Naive thymus-derived CD4-positive, alpha-beta T cell (primary cell): ENCODE measurements around the gene NSG2. TPM values are rescaled to one million over a fixed set of nuclear protein-coding genes. Genes with fewer than 3 reads are reported as not detected.
"Not testable (repeated sequence)": the region's sequence is repeated elsewhere in the genome, so short reads cannot be mapped to it uniquely, and the experiment has no call there.

Experiments used
- ATAC-seq: fragments of 150-1000 bp; cut with Tn5 transposase; 2 replicates; pipeline ENCODE4 v1.10.0; 2021; ENCODE audit warnings: mild to moderate bottlenecking, moderate library complexity
- CTCF ChIA-PET: fragments of 350-600 bp; sonication (Branson Sonifier 250); formaldehyde crosslinking; loops from one replicate; lab custom pipeline; 2021; ENCODE audit warnings: antibody characterized with exemption; lab: Charles Lee
- POLR2A ChIA-PET: fragments of 350-600 bp; sonication (Branson Sonifier 250); formaldehyde crosslinking; loops from one replicate; lab custom pipeline; 2021; ENCODE audit warnings: antibody characterized with exemption, inconsistent platforms; lab: Charles Lee
- DNase-seq, 9 donors: peaks; one replicate each; pipeline versions ENCODE4 v3.0.0 to v3.0.0-alpha.2; 2020 to 2022; ENCODE audit warnings: mixed read lengths in 1 of 9
- H3K27ac ChIP-seq: one replicate; pipeline ENCODE4 v1.7.0; 2013; ENCODE audit warnings: mild to moderate bottlenecking, low read depth, low read length, moderate library complexity
- H3K27me3 ChIP-seq, 2 donors: one replicate each; pipeline ENCODE4 v1.7.0; 2013; ENCODE audit warnings: low read length in 2 of 2, mild to moderate bottlenecking in 2 of 2, moderate library complexity in 2 of 2; ENCODE audit not compliant: control insufficient read depth in 2 of 2, insufficient read depth in 2 of 2
- H3K36me3 ChIP-seq, 3 experiments: 1 replicate in 2 of 3; 2 replicates in 1 of 3; pipeline ENCODE4 v1.7.0; 2013; ENCODE audit warnings: low read length in 3 of 3, mild to moderate bottlenecking in 3 of 3, moderate library complexity in 1 of 3; ENCODE audit not compliant: insufficient read depth in 3 of 3, control insufficient read depth in 2 of 3
- H3K4me1 ChIP-seq, 2 donors: one replicate each; pipeline ENCODE4 v1.7.0; 2013; ENCODE audit warnings: low read length in 2 of 2, mild to moderate bottlenecking in 2 of 2, moderate library complexity in 1 of 2; ENCODE audit not compliant: control insufficient read depth in 2 of 2, insufficient read depth in 2 of 2
- H3K4me3 ChIP-seq: 2 replicates; pipeline ENCODE4 v1.7.0; 2013; ENCODE audit warnings: mild to moderate bottlenecking, low read length
- H3K9me3 ChIP-seq, 3 experiments: 1 replicate in 2 of 3; 2 replicates in 1 of 3; pipeline ENCODE4 v1.7.0; 2013; ENCODE audit warnings: low read length in 3 of 3; ENCODE audit not compliant: control insufficient read depth in 2 of 3
- H3K27ac Mint-ChIP-seq, 9 donors: one replicate each; pipeline ENCODE4 v1.8.0; 2020 to 2022; ENCODE audit warnings: mixed read lengths in 9 of 9, mild to moderate bottlenecking in 8 of 9, moderate library complexity in 5 of 9, inconsistent platforms in 2 of 9
- H3K27me3 Mint-ChIP-seq, 5 donors: one replicate each; pipeline ENCODE4 v1.8.0; 2021 to 2022; ENCODE audit warnings: mixed read lengths in 5 of 5, mild to moderate bottlenecking in 1 of 5
- H3K36me3 Mint-ChIP-seq, 5 donors: one replicate each; pipeline ENCODE4 v1.8.0; 2020 to 2022; ENCODE audit warnings: mixed read lengths in 5 of 5, mild to moderate bottlenecking in 3 of 5, inconsistent platforms in 1 of 5
- H3K4me1 Mint-ChIP-seq, 7 donors: one replicate each; pipeline ENCODE4 v1.8.0; 2020 to 2022; ENCODE audit warnings: mixed read lengths in 7 of 7, mild to moderate bottlenecking in 3 of 7, inconsistent platforms in 1 of 7
- H3K4me3 Mint-ChIP-seq, 10 donors: one replicate each; pipeline ENCODE4 v1.8.0; 2020 to 2022; ENCODE audit warnings: mild to moderate bottlenecking in 10 of 10, mixed read lengths in 10 of 10, moderate library complexity in 6 of 10, inconsistent platforms in 2 of 10
- H3K9me3 Mint-ChIP-seq, 11 donors: one replicate each; pipeline ENCODE4 v1.8.0; 2020 to 2022; ENCODE audit warnings: mixed read lengths in 11 of 11, mild to moderate bottlenecking in 4 of 11, inconsistent platforms in 1 of 11, moderate library complexity in 1 of 11
- intact Hi-C, 2 donors: fragments of 100-400 bp; cut with micrococcal nuclease; formaldehyde crosslinking; loops; one replicate each; pipeline ENCODE4 v1.15.1; 2023
- polyA plus RNA-seq, 2 donors: library from polyadenylated mRNA; unstranded; fragments of 300-500 nt; fragmentation: Illumina TruSeq; gene quantifications; one replicate each; pipeline ENCODE4 v1.2.3, GENCODE V29; 2021
- total RNA-seq, 6 experiments: library from RNA in 5 of 6; stranded (reverse) in 5 of 6; gene quantifications; 1 replicate in 5 of 6; 2 replicates in 1 of 6; pipeline ENCODE4 v1.2.3 and lab custom pipeline; 2021 to 2026

The NSG2 gene
- total and polyA plus RNA-seq, 7 experiments from 2014 or later, result not detected

DNA sequence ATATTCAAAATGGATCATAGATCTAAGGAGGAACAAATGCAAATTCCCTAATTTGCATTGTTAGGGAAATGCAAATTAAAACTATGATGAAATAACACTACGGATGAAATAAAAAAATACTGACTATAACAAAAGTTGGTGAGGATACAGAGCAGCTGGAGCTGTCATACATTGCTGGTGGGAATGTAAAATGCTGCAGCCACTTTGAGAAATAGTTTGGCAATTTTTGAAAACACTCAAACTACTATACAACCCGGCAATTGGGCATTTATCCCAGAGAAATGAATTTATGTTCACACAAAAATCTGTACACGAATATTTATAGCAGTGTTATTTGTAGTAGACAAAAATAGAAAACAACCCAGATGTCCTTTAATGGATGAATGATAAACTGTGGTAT is 34.1 kb upstream of the NSG2 start:
- ChIA-PET CTCF (no interaction called here), POLR2A (no interaction called here)
- ATAC-seq (no peak), DNase-seq (no peak)
- H3K4me1 ChIP-seq, result no peaks in the 10 kb centered on the region
- Mint-ChIP-seq H3K27me3 (peaks cover 0 to 11% (median 1%) of the 10 kb centered on the region in 5 donors), H3K4me3 (no peak overlapping the region), H3K4me1 (no peaks in the 10 kb centered on the region), H3K9me3 (peaks cover 0 to 2% (median 0%) of the 10 kb centered on the region in 11 donors), H3K27ac (no peak overlapping the region), H3K36me3 (no peaks in the 10 kb centered on the region)
- no peak overlapping the region for H3K4me3 ChIP-seq
- no peak overlapping the region for H3K27ac ChIP-seq
- intact Hi-C loops, result no loop called here
- H3K36me3 ChIP-seq, result no peaks in the 10 kb centered on the region
- H3K27me3 ChIP-seq, result no peaks in the 10 kb centered on the region
- no peaks in the 10 kb centered on the region for H3K9me3 ChIP-seq

GRCh38 chr5:174020069-174020927 is 25.2 kb upstream of the NSG2 start:
- not testable (repeated sequence) for ATAC-seq, H3K27ac Mint-ChIP-seq

DNA sequence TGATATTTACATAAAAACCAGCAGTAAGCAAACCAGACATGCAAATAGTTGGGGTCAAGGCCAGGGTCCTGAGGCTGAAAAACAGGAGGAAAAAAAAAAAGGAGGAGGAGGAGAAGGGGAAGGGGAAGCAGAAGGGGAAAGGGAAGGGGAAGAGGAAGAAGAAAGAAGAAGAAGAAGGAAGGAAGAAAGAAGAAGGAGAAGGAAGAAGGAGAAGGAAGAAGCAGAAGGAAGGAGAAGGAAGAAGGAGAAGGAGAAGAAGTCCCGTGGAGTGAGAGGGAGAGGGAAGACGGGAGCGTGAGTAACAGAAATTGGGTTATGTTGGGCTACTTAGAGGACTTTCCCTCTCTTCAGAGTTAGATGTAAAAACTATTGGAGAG is 24.6 kb upstream of the NSG2 start:
- intact Hi-C loops, result no loop called here
- Histone ChIP-seq H3K4me1 (no peaks in the 10 kb centered on the region), H3K36me3 (no peaks in the 10 kb centered on the region), H3K4me3 (no peak overlapping the region), H3K27me3 (no peaks in the 10 kb centered on the region), H3K27ac (no peak overlapping the region), H3K9me3 (no peaks in the 10 kb centered on the region)
- ATAC-seq, result no peak
- peaks cover 0 to 7% (median 4%) of the 10 kb centered on the region in 5 donors for H3K36me3 Mint-ChIP-seq
- peaks cover 10 to 49% (median 44%) of the 10 kb centered on the region in 5 donors for H3K27me3 Mint-ChIP-seq
- no peak overlapping the region for H3K27ac Mint-ChIP-seq
- H3K9me3 Mint-ChIP-seq, result peaks cover 0 to 17% (median 5%) of the 10 kb centered on the region in 11 donors
- H3K4me3 Mint-ChIP-seq, result no peak overlapping the region
- DNase-seq, result no peak
- CTCF ChIA-PET, result no interaction called here
- POLR2A ChIA-PET, result no interaction called here
- peaks cover 0 to 4% (median 0%) of the 10 kb centered on the region in 7 donors for H3K4me1 Mint-ChIP-seq

More at GRCh38 chr5:174020069-174020927, 25.2 kb upstream of the NSG2 start:
- Mint-ChIP-seq H3K9me3 (peaks cover 0 to 17% (median 5%) of the 10 kb centered on the region in 11 donors), H3K27me3 (peaks cover 10 to 43% (median 38%) of the 10 kb centered on the region in 5 donors)
- H3K27me3 ChIP-seq, H3K4me3 ChIP-seq, H3K36me3 Mint-ChIP-seq, H3K9me3 ChIP-seq, CTCF ChIA-PET, H3K4me3 Mint-ChIP-seq, H3K36me3 ChIP-seq, intact Hi-C loops, H3K4me1 ChIP-seq, H3K27ac ChIP-seq, H3K4me1 Mint-ChIP-seq, DNase-seq, POLR2A ChIA-PET: not testable (repeated sequence)

DNA sequence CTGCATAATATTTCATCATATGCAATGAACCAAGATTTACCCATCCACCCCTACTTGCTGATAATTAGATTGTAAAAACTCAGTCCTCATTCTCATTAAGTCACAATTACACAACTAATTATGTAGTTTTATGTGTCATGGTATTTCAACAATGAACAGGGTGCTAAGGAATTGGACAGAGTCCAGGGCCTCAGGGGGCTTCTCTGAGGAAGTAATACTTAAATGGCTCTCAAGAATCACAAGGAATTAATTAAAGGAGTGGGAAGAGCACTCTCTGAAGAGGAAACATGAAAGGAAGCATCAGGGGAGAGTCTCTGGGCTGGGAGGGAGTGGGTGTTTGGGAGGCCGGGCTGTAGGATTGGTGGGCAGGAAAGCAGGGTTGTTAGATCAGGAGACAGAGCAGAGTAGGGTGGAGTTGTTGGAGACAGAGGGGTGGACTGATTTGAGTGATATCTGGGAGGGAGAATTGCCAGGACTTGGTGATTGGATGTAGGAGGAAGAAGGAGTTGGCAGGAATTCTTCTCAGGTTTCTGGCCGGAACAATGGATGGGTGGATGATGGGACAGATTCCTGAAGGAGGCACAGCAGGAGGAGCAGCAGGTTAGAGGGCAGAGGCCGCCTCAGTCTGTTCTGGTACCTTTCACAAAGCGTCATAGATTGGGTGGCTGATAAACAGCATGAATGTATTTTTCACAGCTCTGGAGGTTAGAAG is 23.0 kb upstream of the NSG2 start:
- Mint-ChIP-seq H3K4me3 (no peak overlapping the region), H3K9me3 (peaks cover 0 to 19% (median 5%) of the 10 kb centered on the region in 11 donors), H3K27ac (no peak overlapping the region), H3K36me3 (peaks cover 0 to 7% (median 4%) of the 10 kb centered on the region in 5 donors), H3K27me3 (peaks cover 12 to 53% (median 44%) of the 10 kb centered on the region in 5 donors), H3K4me1 (peaks cover 0 to 4% (median 0%) of the 10 kb centered on the region in 7 donors)
- no peak for DNase-seq
- no peak overlapping the region for H3K4me3 ChIP-seq
- intact Hi-C loops, result no loop called here
- no peaks in the 10 kb centered on the region for H3K27me3 ChIP-seq
- no peak for ATAC-seq
- H3K4me1 ChIP-seq, result no peaks in the 10 kb centered on the region
- no peaks in the 10 kb centered on the region for H3K9me3 ChIP-seq
- no peaks in the 10 kb centered on the region for H3K36me3 ChIP-seq
- ChIA-PET CTCF (no interaction called here), POLR2A (no interaction called here)
- H3K27ac ChIP-seq, result no peak overlapping the region

DNA sequence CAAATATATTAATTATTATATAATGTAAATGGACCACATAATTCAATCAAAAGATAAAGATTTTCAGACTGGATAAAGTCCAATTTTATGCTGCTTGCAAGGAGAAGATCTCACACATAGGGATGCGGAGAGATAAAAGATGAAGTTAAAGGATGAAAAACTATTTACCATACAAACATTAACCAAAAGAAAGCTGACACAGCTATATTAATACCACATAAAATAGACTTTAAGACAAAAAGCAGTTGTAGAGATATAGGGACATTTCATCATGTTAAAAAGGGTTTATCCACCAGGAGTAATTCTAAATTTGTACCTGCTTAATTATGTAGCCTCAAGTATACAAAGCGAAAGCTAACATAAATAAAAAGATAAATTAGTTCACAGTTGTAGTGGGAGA is 15.2 kb upstream of the NSG2 start:
- POLR2A ChIA-PET, result no interaction called here
- no peak for ATAC-seq

GRCh38 chr5:174044466-174045254 is 846 bp upstream of the NSG2 start:
- POLR2A ChIA-PET, result no interaction called here
- Mint-ChIP-seq H3K27ac (no peak overlapping the region), H3K4me1 (no peaks in the 10 kb centered on the region), H3K9me3 (peaks cover 0 to 10% (median 2%) of the 10 kb centered on the region in 11 donors), H3K36me3 (no peaks in the 10 kb centered on the region), H3K4me3 (no peak overlapping the region), H3K27me3 (peaks cover 0 to 53% (median 43%) of the 10 kb centered on the region in 5 donors)
- intact Hi-C loops, result no loop called here
- ATAC-seq (no peak), DNase-seq (no peak)
- no peaks in the 10 kb centered on the region for H3K9me3 ChIP-seq
- H3K27ac ChIP-seq, result no peak overlapping the region
- H3K4me1 ChIP-seq, result no peaks in the 10 kb centered on the region
- H3K27me3 ChIP-seq, result no peaks in the 10 kb centered on the region
- CTCF ChIA-PET, result no interaction called here
- no peak overlapping the region for H3K4me3 ChIP-seq
- H3K36me3 ChIP-seq, result no peaks in the 10 kb centered on the region

More for the DNA sequence above, 15.2 kb upstream of the NSG2 start:
- no peaks in the 10 kb centered on the region for H3K4me1 ChIP-seq
- CTCF ChIA-PET, result interaction anchor here (0.6 kb wide), 1 partner anchor 75 kb away, joined by 3 read pairs; no protein-coding TSS in a partner anchor
- no peak overlapping the region for H3K4me3 ChIP-seq
- peaks cover 0 to 49% (median 21%) of the 10 kb centered on the region in 11 donors for H3K9me3 Mint-ChIP-seq
- no peaks in the 10 kb centered on the region for H3K4me1 Mint-ChIP-seq
- peaks cover 0 to 6% (median 0%) of the 10 kb centered on the region in 3 experiments for H3K9me3 ChIP-seq
- no peaks in the 10 kb centered on the region for H3K36me3 Mint-ChIP-seq
- H3K36me3 ChIP-seq, result no peaks in the 10 kb centered on the region
- no peak for DNase-seq
- H3K27me3 ChIP-seq, result no peaks in the 10 kb centered on the region
- H3K27ac Mint-ChIP-seq, result no peak overlapping the region
- intact Hi-C loops, result no loop called here
- H3K27me3 Mint-ChIP-seq, result peaks cover 2 to 20% (median 9%) of the 10 kb centered on the region in 5 donors
- H3K4me3 Mint-ChIP-seq, result no peak overlapping the region
- H3K27ac ChIP-seq, result no peak overlapping the region
